HL-60/S4 treated with retinoic acid at 250 ng/mL for 4 days and 3 days (cell line): ENCODE data around the gene HDAC4.

Experiments used
- in situ Hi-C: fragments of 300-500 bp; cut with MboI; formaldehyde crosslinking; loops from 2 replicates; pipeline ENCODE4 v1.7.0; 2022; ENCODE audit warnings: low sequenced_read_pairs

Gene HDAC4

GRCh38 chr2:239012228-239012627 lies 388.6 kb downstream of the HDAC4 start:
- in situ Hi-C loops: no loop called here

GRCh38 chr2:239009589-239009961 lies 391.2 kb downstream of the HDAC4 start:
- in situ Hi-C loops: no loop called here

GRCh38 chr2:239008677-239009588 lies 391.9 kb downstream of the HDAC4 start:
- in situ Hi-C loops: no loop called here

GRCh38 chr2:239008004-239008403 lies 392.8 kb downstream of the HDAC4 start:
- in situ Hi-C loops: no loop called here

GRCh38 chr2:239006622-239007285 lies 394.1 kb downstream of the HDAC4 start:
- in situ Hi-C loops: no loop called here

- in situ Hi-C loops: no loop called here
Measured at GRCh38 chr2:239005586-239005985, 395.2 kb downstream of the HDAC4 start.

- in situ Hi-C loops: no loop called here
Measured at GRCh38 chr2:239004274-239005015, 396.4 kb downstream of the HDAC4 start.

GRCh38 chr2:239003624-239004273 lies 397.1 kb downstream of the HDAC4 start:
- in situ Hi-C loops: no loop called here

GRCh38 chr2:239002954-239003623 lies 397.7 kb downstream of the HDAC4 start:
- in situ Hi-C loops: no loop called here

GRCh38 chr2:239002591-239002953 lies 398.2 kb downstream of the HDAC4 start:
- in situ Hi-C loops: no loop called here

- in situ Hi-C loops: no loop called here
Measured at GRCh38 chr2:239001794-239002193, 399.0 kb downstream of the HDAC4 start.

GRCh38 chr2:239000500-239001073 lies 400.2 kb downstream of the HDAC4 start:
- in situ Hi-C loops: no loop called here

GRCh38 chr2:239000089-239000488 lies 400.7 kb downstream of the HDAC4 start:
- in situ Hi-C loops: no loop called here

- in situ Hi-C loops: no loop called here
Measured at GRCh38 chr2:238999291-238999741, 401.5 kb downstream of the HDAC4 start.

GRCh38 chr2:238998801-238999200 lies 402.0 kb downstream of the HDAC4 start:
- in situ Hi-C loops: no loop called here
